GM15510 (cell line): ENCODE results near the gene F12.

Experiments
- POLR2A ChIP-seq: IDR thresholded peaks from 3 replicates; pipeline ENCODE4 v1.6.1; 2011; ENCODE audit warnings: borderline replicate concordance; ENCODE audit not compliant: insufficient read length; ENCODE audit errors: extremely low read depth

The F12 gene

GRCh38 chr5:177430972-177431316 is 21.6 kb upstream of the F12 start:
- no peak for TF ChIP-seq POLR2A

- TF ChIP-seq POLR2A, result no peak
Observed at GRCh38 chr5:177430140-177430951, 21.0 kb upstream of the F12 start.

GRCh38 chr5:177429248-177430040 is 20.1 kb upstream of the F12 start:
- TF ChIP-seq POLR2A, result peak; percentile 27

GRCh38 chr5:177428574-177429217 is 19.3 kb upstream of the F12 start:
- TF ChIP-seq POLR2A, result no peak

GRCh38 chr5:177427919-177428573 is 18.7 kb upstream of the F12 start:
- TF ChIP-seq POLR2A, result peak; percentile 32

GRCh38 chr5:177427211-177427822 is 18.0 kb upstream of the F12 start:
- TF ChIP-seq POLR2A, result no peak

GRCh38 chr5:177426566-177427210 is 17.3 kb upstream of the F12 start, which contains the start of gene GRK6:
Gene GRK6 (plus strand): TSS chr5:177426676. CDS start chr5:177426846, 170 bp downstream.
- peak; percentile 73 for TF ChIP-seq POLR2A

- TF ChIP-seq POLR2A, result peak; percentile 87
Observed at GRCh38 chr5:177425801-177426565, 16.6 kb upstream of the F12 start.

- TF ChIP-seq POLR2A, result no peak
Observed at GRCh38 chr5:177425196-177425800, 15.9 kb upstream of the F12 start.

GRCh38 chr5:177423671-177424070 is 14.3 kb upstream of the F12 start:
- TF ChIP-seq POLR2A, result no peak

GRCh38 chr5:177421062-177421798 is 11.9 kb upstream of the F12 start:
- TF ChIP-seq POLR2A, result no peak

- TF ChIP-seq POLR2A, result no peak
Observed at GRCh38 chr5:177419046-177419445, 9.7 kb upstream of the F12 start.
